Prostate gland (tissue), 2 donors: ENCODE results near the gene GRK3. TPM values are rescaled to one million over a fixed set of nuclear protein-coding genes. Genes with fewer than 3 reads are reported as not detected.

Source experiments
- DNase-seq: peaks from one replicate; pipeline ENCODE4 v3.0.0-alpha.2; 2019; ENCODE audit warnings: low spot score
- H3K27ac ChIP-seq, 2 donors: fragments of 200-600 bp; sonication (generic); 2 replicates each; pipeline ENCODE4 v1.5.1; 2017 to 2019
- H3K27me3 ChIP-seq: fragments of 200-600 bp; sonication (generic); replicated peaks from 2 replicates; pipeline ENCODE4 v1.5.1; 2019; ENCODE audit not compliant: insufficient read depth
- H3K36me3 ChIP-seq, 2 donors: fragments of 200-600 bp; sonication (generic); 1 replicate in 1 of 2; 2 replicates in 1 of 2; pipeline versions ENCODE4 v1.5.1 to v1.8.1; 2017 to 2019
- H3K4me1 ChIP-seq: fragments of 200-600 bp; sonication (generic); replicated peaks from 2 replicates; pipeline ENCODE4 v1.5.1; 2019
- H3K4me3 ChIP-seq, 2 donors: fragments of 200-600 bp; sonication (generic); 2 replicates each; pipeline ENCODE4 v1.5.1; 2017 to 2019
- H3K9me3 ChIP-seq: fragments of 200-600 bp; sonication (generic); 2 replicates; pipeline ENCODE4 v1.5.1; 2017
- POLR2A ChIP-seq: fragments of 450-650 bp; IDR thresholded peaks from one replicate; pipeline ENCODE4 v1.6.1; 2016; ENCODE audit warnings: antibody characterized with exemption, mild to moderate bottlenecking
- POLR2AphosphoS5 ChIP-seq: sonication (generic); formaldehyde crosslinking; IDR thresholded peaks from one replicate; pipeline ENCODE4 v1.6.1; 2017; ENCODE audit warnings: antibody characterized with exemption
- WGBS: methylation state at CpG from one replicate; pipeline ENCODE4 v1.1.5; 2018; 5-methylcytosine and 5-hydroxymethylcytosine counted together
- intact Hi-C: fragments of 100-400 bp; cut with DNase I; formaldehyde crosslinking; loops from one replicate; pipeline ENCODE4 v1.14.2; 2022
- total RNA-seq, 2 donors: library from RNA; depleted of rRNA; stranded (reverse); fragments of >200 nt; gene quantifications; one replicate each; pipeline ENCODE4 v1.1.0, GENCODE V29; 2016
- TF ChIP-seq, protein P1 (sequence below), 4 experiments: fragments of 200-600 bp in 2 of 4; fragments of 450-650 bp in 2 of 4; sonication (generic) in 2 of 4; IDR thresholded peaks; 1 replicate in 3 of 4; 2 replicates in 1 of 4; pipeline ENCODE4 v1.5.1; 2016 to 2019; ENCODE audit warnings: antibody characterized with exemption in 4 of 4, mild to moderate bottlenecking in 2 of 4, moderate library complexity in 2 of 4

Gene GRK3
- total RNA-seq, 2 donors from 2014 or later: 10.2 to 16.9 TPM

DNA sequence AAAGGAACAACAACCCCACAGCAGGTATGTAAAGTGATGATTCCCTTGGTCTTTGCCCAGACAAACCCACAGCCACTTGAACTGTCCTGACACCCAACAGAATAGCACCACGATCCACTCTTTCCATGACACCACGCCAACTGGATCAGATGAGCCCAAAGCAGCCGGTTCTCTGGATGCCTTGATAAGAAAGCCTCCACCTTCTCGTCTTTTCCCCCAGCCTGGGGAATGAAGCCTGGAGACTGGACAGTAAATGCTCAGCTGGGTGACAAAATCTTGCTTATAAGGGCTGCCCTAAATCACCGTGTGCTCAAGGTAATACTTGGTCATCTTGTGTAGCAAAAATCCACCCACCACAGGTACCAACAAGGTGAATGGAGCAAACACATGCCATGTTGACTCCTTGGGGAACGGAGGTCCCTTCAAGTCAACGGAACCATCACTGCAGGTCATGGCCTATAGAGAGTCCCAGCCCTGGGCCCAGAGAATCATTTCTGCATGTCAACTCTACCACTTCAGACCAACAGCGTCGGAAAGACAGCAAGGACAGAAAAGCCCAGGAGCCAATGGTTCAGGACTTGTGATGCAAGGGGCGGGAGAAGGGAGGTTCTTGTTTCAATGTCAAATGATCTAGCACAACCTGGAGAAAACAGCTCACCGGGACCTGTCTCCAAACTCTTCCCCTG, 175.3 kb downstream of the GRK3 start:
- Histone ChIP-seq H3K4me1 (no peaks in the 10 kb centered on the region), H3K36me3 (no peaks in the 10 kb centered on the region), H3K4me3 (no peak overlapping the region), H3K27ac (no peak overlapping the region), H3K9me3 (no peaks in the 10 kb centered on the region), H3K27me3 (no peaks in the 10 kb centered on the region)
- TF ChIP-seq POLR2AphosphoS5 (no peak), POLR2A (no peak)
- TF ChIP-seq, protein P1, sequence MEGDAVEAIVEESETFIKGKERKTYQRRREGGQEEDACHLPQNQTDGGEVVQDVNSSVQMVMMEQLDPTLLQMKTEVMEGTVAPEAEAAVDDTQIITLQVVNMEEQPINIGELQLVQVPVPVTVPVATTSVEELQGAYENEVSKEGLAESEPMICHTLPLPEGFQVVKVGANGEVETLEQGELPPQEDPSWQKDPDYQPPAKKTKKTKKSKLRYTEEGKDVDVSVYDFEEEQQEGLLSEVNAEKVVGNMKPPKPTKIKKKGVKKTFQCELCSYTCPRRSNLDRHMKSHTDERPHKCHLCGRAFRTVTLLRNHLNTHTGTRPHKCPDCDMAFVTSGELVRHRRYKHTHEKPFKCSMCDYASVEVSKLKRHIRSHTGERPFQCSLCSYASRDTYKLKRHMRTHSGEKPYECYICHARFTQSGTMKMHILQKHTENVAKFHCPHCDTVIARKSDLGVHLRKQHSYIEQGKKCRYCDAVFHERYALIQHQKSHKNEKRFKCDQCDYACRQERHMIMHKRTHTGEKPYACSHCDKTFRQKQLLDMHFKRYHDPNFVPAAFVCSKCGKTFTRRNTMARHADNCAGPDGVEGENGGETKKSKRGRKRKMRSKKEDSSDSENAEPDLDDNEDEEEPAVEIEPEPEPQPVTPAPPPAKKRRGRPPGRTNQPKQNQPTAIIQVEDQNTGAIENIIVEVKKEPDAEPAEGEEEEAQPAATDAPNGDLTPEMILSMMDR (IDR thresholded peaks at IDR 0.05): no peak
- WGBS: 84% methylated on average over 11 of the region's 11 CpGs
- DNase-seq: no peak
- intact Hi-C loops: no loop called here

DNA sequence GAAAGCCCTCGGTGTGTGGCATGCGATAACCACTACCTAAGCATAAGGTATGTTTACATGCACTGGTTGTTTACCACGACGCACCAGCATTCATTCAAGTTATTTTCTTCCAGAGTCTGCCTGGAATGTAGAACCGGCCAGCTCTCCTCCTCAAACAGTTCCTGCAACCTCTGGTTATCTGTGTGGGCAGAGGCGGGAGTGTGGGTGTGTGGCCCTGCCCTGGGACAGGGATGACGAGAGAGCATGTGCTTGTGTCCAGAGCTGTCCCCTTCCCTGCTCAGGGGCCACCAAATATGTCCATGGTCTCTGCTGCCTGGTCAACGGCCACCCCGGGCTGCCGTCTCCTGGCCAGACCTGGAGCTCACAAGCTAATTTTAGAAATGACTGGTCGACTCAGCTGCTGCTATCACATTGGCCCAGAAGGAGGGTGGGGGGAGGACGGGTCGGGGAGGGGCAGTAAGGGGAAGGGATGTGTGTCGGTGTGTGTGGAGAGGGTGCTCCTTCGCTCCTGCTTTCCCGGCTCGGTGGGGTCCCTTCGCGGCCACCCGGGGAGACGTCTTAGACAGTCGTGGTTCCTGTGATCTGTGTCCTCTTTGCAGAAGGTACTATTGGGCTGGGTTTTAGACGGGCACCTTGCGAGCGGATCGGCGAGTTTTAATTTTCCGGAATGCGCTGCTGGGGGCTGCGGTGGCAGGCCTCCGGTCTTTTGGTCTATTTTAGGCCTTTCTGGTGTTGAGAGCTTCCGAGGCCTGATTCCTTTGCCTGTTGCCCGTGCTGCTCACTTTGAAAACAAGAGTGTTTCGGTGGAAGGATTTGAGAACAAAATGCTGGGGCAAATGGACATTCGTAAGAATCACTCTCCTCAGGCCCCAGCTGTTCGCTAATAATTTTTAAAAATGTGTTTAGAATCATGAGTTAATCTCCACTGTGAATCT, 177.5 kb downstream of the GRK3 start, which contains the start of gene MYO18B:
Gene MYO18B, plus strand, starts transcription at position 497 of the 935 bp plus-strand sequence. CDS start 18,905 bp downstream, outside the sequence.
- no peaks in the 10 kb centered on the region for H3K4me1 ChIP-seq
- TF ChIP-seq POLR2A (no peak), POLR2AphosphoS5 (no peak)
- TF ChIP-seq, protein P1 (IDR thresholded peaks at IDR 0.05): no peak
- no peaks in the 10 kb centered on the region for H3K27me3 ChIP-seq
- no peaks in the 10 kb centered on the region for H3K36me3 ChIP-seq
- no peak for DNase-seq
- no peaks in the 10 kb centered on the region for H3K9me3 ChIP-seq
- no peak within 1 kb of the TSS for H3K27ac ChIP-seq
- no peak within 1 kb of the TSS for H3K4me3 ChIP-seq
- intact Hi-C loops: no loop called here
- 87% methylated on average over 36 of the region's 36 CpGs for WGBS

DNA sequence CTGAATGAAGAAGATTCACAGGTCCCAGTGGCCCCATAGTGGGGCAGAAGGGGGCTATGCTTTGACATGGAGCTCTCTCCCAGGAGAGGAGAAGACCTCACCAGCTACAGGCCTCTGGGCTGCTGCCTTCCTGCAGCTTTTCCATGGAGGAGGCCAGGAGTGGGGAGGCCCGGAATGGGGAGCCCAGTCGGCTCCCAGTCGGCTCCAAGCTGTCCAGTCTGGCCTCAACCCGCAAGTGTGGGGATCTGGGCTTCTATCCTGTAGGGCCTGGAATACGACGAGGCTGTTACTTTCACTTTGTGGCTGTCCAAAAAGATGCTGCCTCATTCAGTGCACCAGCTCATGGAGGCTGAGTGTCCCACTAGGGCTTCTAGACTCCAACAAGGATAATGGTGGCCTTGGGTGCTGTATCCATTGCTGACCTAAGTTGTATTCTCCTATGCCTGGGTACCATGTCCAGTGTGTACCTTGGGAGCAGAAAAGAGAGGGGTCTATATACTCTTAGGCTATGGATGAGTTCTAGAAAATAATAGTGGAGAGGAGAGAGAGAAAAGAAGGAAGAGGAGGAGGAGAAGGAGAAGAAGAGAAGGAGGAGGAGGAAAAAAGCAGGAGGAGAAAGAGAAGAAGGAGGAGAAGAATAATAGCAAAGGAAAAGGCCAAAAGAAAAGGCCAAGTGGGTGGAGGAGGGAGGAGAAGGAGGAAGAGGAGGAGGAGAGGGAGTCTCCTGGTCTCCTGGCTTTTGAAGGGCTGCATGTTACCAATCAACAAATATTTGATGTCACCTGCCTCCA, 178.6 kb downstream of the GRK3 start:
- Histone ChIP-seq H3K4me1 (no peaks in the 10 kb centered on the region), H3K9me3 (no peaks in the 10 kb centered on the region), H3K27ac (no peak overlapping the region), H3K4me3 (no peak overlapping the region), H3K36me3 (no peaks in the 10 kb centered on the region), H3K27me3 (no peaks in the 10 kb centered on the region)
- WGBS: 90% methylated on average over 6 of the region's 6 CpGs
- intact Hi-C loops: no loop called here
- TF ChIP-seq POLR2A: no peak
- no peak for TF ChIP-seq POLR2AphosphoS5
- TF ChIP-seq, protein P1 (IDR thresholded peaks at IDR 0.05): no peak
- no peak for DNase-seq

DNA sequence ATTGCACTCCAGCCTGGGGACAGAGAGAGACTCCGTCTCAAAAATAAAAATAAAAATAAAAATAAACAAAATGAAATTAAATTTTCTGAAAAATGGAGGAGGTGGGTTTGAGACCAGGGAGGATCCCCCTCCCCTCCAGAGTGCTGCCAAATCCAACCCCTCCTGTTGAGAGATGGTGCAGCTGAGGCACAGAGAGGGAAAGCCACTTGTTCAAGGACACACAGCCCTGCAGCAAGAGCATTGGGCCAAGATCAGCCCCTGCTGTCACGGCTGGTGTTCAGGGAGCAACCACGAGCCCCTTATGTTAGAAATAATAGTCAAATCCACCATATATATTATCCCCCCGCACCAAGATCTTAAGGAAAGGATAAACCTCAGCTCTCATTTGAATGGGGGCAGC, 180.2 kb downstream of the GRK3 start:
- Histone ChIP-seq H3K27me3 (no peaks in the 10 kb centered on the region), H3K9me3 (no peaks in the 10 kb centered on the region), H3K36me3 (no peaks in the 10 kb centered on the region), H3K4me1 (no peaks in the 10 kb centered on the region), H3K4me3 (no peak overlapping the region), H3K27ac (no peak overlapping the region)
- WGBS: 96% methylated on average over 4 of the region's 4 CpGs
- TF ChIP-seq POLR2A (no peak), POLR2AphosphoS5 (no peak)
- TF ChIP-seq, protein P1 (IDR thresholded peaks at IDR 0.05): no peak
- intact Hi-C loops: no loop called here
- DNase-seq: no peak
